ENCODE data around the gene HS6ST3.

HS6ST3 gene

DNA sequence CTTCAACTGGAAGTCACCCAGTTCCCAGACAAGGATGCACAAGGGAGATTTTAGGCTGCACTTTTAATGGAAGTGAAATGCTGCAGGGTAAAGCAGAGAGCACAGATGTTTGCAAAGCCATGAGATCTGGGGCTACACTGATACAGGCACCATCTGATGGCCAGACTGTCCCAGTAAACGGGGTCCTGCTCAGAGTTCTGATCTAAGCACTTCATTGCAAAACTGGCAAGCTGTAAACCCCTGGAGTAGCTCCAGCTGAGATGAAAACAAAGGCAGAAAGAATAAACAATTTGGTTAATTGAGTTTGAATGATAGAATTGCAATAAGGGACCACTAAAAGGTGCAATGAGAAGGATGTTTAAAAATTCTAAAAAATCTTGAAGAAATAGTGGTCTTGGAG, 707.2 kb downstream of the HS6ST3 start:
- Histone ChIP-seq H3K36me3 (replicated peaks; ENCODE audit: low read depth, low read length) (no peaks in the 10 kb centered on the region), H3K79me2 (ENCODE audit: low read length) (no peaks in the 10 kb centered on the region), H3K9me3 (ENCODE audit: insufficient read depth, low read length) (no peaks in the 10 kb centered on the region), H3K9ac (ENCODE audit: low read length) (no peak overlapping the region), H3K4me3 (ENCODE audit: low read length) (no peak overlapping the region), H3K4me1 (ENCODE audit: low read length) (no peaks in the 10 kb centered on the region), H3K27ac (ENCODE audit: low read length) (no peak overlapping the region), H2AFZ (ENCODE audit: low read depth, low read length) (no peak overlapping the region), H3K27me3 (ENCODE audit: low read depth, low read length) (no peaks in the 10 kb centered on the region), H3K4me2 (ENCODE audit: low read length) (no peak overlapping the region), H4K20me1 (ENCODE audit: insufficient read depth, low read length) (no peaks in the 10 kb centered on the region)
- TF ChIP-seq, protein P1, sequence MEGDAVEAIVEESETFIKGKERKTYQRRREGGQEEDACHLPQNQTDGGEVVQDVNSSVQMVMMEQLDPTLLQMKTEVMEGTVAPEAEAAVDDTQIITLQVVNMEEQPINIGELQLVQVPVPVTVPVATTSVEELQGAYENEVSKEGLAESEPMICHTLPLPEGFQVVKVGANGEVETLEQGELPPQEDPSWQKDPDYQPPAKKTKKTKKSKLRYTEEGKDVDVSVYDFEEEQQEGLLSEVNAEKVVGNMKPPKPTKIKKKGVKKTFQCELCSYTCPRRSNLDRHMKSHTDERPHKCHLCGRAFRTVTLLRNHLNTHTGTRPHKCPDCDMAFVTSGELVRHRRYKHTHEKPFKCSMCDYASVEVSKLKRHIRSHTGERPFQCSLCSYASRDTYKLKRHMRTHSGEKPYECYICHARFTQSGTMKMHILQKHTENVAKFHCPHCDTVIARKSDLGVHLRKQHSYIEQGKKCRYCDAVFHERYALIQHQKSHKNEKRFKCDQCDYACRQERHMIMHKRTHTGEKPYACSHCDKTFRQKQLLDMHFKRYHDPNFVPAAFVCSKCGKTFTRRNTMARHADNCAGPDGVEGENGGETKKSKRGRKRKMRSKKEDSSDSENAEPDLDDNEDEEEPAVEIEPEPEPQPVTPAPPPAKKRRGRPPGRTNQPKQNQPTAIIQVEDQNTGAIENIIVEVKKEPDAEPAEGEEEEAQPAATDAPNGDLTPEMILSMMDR (IDR thresholded peaks at IDR 0.05; ENCODE audit: low read depth, low read length) = no peak

DNA sequence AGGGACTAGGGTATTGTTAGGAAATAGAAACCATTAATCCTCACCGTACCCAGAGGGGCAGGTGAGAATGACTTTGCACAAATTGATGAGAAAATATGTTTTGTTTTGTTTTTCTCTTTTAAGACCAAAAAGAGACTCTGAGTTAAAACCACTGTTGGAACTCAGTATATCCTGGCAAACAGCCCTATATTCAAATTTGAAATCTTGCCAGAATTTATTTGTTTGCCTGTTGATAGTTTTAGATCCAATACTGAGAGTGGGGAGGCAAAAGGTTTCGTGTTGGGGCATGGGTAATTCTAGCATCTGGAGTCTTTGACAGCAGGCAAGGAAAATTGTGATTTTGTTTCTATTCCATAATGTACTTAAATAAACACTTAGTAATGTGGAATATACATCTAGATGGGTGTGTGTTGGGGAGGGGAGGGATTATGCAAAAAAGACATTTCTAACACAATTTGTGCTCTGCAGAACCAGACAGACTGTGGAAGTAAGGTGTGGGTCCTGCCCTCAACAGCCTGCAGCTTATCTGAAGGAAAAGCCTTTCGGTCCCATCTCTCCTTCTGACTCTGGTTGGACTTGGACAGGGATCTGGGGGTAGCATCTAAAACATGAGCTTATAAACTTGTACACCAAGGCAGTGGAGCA, 713.7 kb downstream of the HS6ST3 start:
- no peak overlapping the region for H2AFZ ChIP-seq (ENCODE audit: low read depth, low read length)
- no peak overlapping the region for H3K4me3 ChIP-seq (ENCODE audit: low read length)
- H4K20me1 ChIP-seq (ENCODE audit: insufficient read depth, low read length) = no peaks in the 10 kb centered on the region

DNA sequence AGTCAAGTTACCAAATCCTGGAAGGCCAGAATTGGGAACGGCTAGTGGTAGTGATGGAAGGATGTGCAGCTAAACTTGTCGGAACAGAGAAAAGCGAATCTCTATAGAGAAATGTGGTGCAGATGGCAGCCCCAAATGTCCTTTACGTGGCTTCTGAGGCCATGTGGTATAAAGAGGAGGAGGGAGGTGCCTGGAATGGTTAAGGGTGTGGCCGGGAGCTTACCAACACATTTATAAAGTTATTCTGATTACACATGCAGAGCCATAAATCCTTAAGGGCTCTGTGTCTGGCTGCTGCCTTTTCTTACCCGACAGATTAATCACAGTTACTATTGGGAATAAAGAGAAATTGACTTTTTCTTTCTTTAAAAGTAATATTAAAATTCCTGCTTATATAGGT, 714.3 kb downstream of the HS6ST3 start:
- no peak overlapping the region for H2AFZ ChIP-seq (ENCODE audit: low read depth, low read length)
- no peak for TF ChIP-seq EZH2phosphoT487 (IDR thresholded peaks at IDR 0.05; ENCODE audit: low read depth)
- TF ChIP-seq, protein P1 (IDR thresholded peaks at IDR 0.05; ENCODE audit: low read depth, low read length) = no peak
- no peaks in the 10 kb centered on the region for H3K79me2 ChIP-seq (ENCODE audit: low read length)
- no peaks in the 10 kb centered on the region for H4K20me1 ChIP-seq (ENCODE audit: insufficient read depth, low read length)
- no peak overlapping the region for H3K27ac ChIP-seq (ENCODE audit: low read length)
- no peak overlapping the region for H3K4me3 ChIP-seq (ENCODE audit: low read length)
- no peak overlapping the region for H3K4me2 ChIP-seq (ENCODE audit: low read length)
- no peak overlapping the region for H3K9ac ChIP-seq (ENCODE audit: low read length)
- H3K36me3 ChIP-seq (replicated peaks; ENCODE audit: low read depth, low read length) = no peaks in the 10 kb centered on the region
- H3K9me3 ChIP-seq (ENCODE audit: insufficient read depth, low read length) = no peaks in the 10 kb centered on the region
- H3K27me3 ChIP-seq (ENCODE audit: low read depth, low read length) = no peaks in the 10 kb centered on the region
- H3K4me1 ChIP-seq (ENCODE audit: low read length) = no peaks in the 10 kb centered on the region

More for the DNA sequence above, 713.7 kb downstream of the HS6ST3 start:
- Histone ChIP-seq H3K36me3 (replicated peaks; ENCODE audit: low read depth, low read length) (no peaks in the 10 kb centered on the region), H3K9ac (ENCODE audit: low read length) (no peak overlapping the region), H3K9me3 (ENCODE audit: insufficient read depth, low read length) (no peaks in the 10 kb centered on the region), H3K79me2 (ENCODE audit: low read length) (no peaks in the 10 kb centered on the region), H3K4me2 (ENCODE audit: low read length) (no peak overlapping the region), H3K4me1 (ENCODE audit: low read length) (no peaks in the 10 kb centered on the region), H3K27me3 (ENCODE audit: low read depth, low read length) (no peaks in the 10 kb centered on the region), H3K27ac (ENCODE audit: low read length) (no peak overlapping the region)
- TF ChIP-seq, protein P1 (IDR thresholded peaks at IDR 0.05; ENCODE audit: low read depth, low read length) = no peak
- TF ChIP-seq EZH2phosphoT487 (IDR thresholded peaks at IDR 0.05; ENCODE audit: low read depth) = no peak

DNA sequence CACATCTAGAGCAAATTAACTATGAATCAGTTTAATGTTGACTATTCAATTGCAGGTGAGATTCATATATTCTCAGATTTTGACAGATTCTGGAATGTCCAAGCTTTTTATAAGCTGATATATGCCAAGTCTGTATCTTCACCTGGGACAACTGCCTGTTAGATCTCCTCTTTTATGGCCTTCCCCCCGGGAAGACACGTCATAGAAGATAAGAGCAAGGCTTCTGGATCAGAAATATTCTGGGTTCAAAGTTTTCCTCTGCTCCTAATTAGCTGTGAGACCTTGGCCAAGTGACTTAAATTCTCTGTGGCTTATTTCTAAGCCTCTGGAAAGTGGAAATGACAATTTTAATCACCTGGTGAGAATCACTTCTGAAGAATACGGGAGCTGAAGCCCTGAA, 716.8 kb downstream of the HS6ST3 start:
- H3K9me3 ChIP-seq (ENCODE audit: insufficient read depth, low read length) = no peaks in the 10 kb centered on the region
- H3K27ac ChIP-seq (ENCODE audit: low read length) = no peak overlapping the region
- H3K79me2 ChIP-seq (ENCODE audit: low read length) = no peaks in the 10 kb centered on the region
- H3K36me3 ChIP-seq (replicated peaks; ENCODE audit: low read depth, low read length) = no peaks in the 10 kb centered on the region
- TF ChIP-seq, protein P1 (IDR thresholded peaks at IDR 0.05; ENCODE audit: low read depth, low read length) = no peak
- TF ChIP-seq EZH2phosphoT487 (IDR thresholded peaks at IDR 0.05; ENCODE audit: low read depth) = no peak
- no peak overlapping the region for H2AFZ ChIP-seq (ENCODE audit: low read depth, low read length)
- H3K4me2 ChIP-seq (ENCODE audit: low read length) = no peak overlapping the region
- H3K4me1 ChIP-seq (ENCODE audit: low read length) = no peaks in the 10 kb centered on the region
- H4K20me1 ChIP-seq (ENCODE audit: insufficient read depth, low read length) = no peaks in the 10 kb centered on the region
- no peak overlapping the region for H3K9ac ChIP-seq (ENCODE audit: low read length)
- no peaks in the 10 kb centered on the region for H3K27me3 ChIP-seq (ENCODE audit: low read depth, low read length)
- H3K4me3 ChIP-seq (ENCODE audit: low read length) = no peak overlapping the region

All from OCI-LY3 (cell line).